GM18861 (cell line): ENCODE results near the gene SLC7A7.
"Not testable (repeated sequence)": the region's sequence is repeated elsewhere in the genome, so short reads cannot be mapped to it uniquely, and the experiment has no call there.

Experiments
- ATAC-seq: cut with Tn5 transposase; IDR thresholded peaks from one replicate; pipeline ENCODE4 v1.9.1; 2021; ENCODE audit not compliant: unreplicated experiment

The SLC7A7 gene

GRCh38 chr14:22822016-22822570, 6.9 kb upstream of the SLC7A7 start:
- no peak for ATAC-seq

GRCh38 chr14:22821193-22822015, 6.2 kb upstream of the SLC7A7 start:
- no peak for ATAC-seq

GRCh38 chr14:22820731-22821130, 5.5 kb upstream of the SLC7A7 start:
- ATAC-seq = no peak

GRCh38 chr14:22819151-22819988, 4.1 kb upstream of the SLC7A7 start:
- ATAC-seq = no peak

GRCh38 chr14:22814373-22814772, 862 bp downstream of the SLC7A7 start:
- ATAC-seq = no peak

- ATAC-seq = no peak
Observed at GRCh38 chr14:22813145-22813544, 2.1 kb downstream of the SLC7A7 start.

- ATAC-seq = no peak
Observed at GRCh38 chr14:22812744-22813143, 2.5 kb downstream of the SLC7A7 start.

- no peak for ATAC-seq
Observed at GRCh38 chr14:22811722-22812121, 3.5 kb downstream of the SLC7A7 start.

GRCh38 chr14:22808388-22809209, 6.6 kb downstream of the SLC7A7 start:
- no peak for ATAC-seq

GRCh38 chr14:22807432-22808087, 7.7 kb downstream of the SLC7A7 start:
- no peak for ATAC-seq

- ATAC-seq = not testable (repeated sequence)
Observed at GRCh38 chr14:22805235-22805634, 10.0 kb downstream of the SLC7A7 start.

- no peak for ATAC-seq
Observed at GRCh38 chr14:22803687-22803974, 11.6 kb downstream of the SLC7A7 start.

- no peak for ATAC-seq
Observed at GRCh38 chr14:22802860-22803686, 12.2 kb downstream of the SLC7A7 start.

- no peak for ATAC-seq
Observed at GRCh38 chr14:22801716-22802115, 13.5 kb downstream of the SLC7A7 start.

- ATAC-seq = no peak
Observed at GRCh38 chr14:22800346-22800745, 14.9 kb downstream of the SLC7A7 start.

- no peak for ATAC-seq
Observed at GRCh38 chr14:22798528-22798927, 16.7 kb downstream of the SLC7A7 start.

GRCh38 chr14:22797017-22797917, 18.0 kb downstream of the SLC7A7 start:
- no peak for ATAC-seq

- ATAC-seq = no peak
Observed at GRCh38 chr14:22796087-22796707, 19.0 kb downstream of the SLC7A7 start.
